ENCODE results near the gene NR3C1.
A peak's percentile ranks its signal among the peaks of the same experiment; 100 is the strongest.

Gene NR3C1

DNA sequence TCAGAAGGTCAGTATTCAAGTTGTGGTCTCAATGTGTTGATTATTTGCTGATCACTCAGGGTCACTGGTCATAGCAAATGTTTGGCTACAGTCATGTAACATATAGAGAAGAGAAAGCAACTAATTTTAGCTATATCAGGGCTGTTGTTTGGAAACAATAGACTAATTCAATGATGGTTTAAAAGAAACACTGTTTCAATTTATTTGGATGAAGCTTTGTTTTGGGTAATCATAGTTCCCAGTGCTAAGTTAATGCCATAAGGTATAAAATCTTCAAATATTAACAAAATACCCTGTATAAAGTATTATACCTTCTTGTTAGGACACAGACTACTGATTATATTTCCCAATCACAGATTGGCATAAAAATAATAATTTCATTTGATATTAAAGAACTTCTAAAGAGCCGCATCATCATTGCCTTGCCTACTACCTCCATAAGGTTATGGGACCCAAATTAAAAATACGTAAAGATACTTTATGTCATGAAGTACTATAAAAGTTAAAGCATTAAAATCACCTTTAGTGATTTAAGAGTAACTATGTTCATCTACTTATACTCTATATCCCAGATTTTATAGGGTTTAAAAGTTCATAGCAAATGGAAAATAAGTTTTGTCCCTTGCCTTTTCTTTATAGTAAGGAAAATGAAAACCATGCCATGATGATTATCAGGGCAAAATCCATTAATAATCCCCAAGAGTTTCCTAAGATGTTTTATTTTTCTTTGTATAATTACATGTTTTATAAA, 6.0 kb downstream of the NR3C1 start:
- TF ChIP-seq, protein P1, sequence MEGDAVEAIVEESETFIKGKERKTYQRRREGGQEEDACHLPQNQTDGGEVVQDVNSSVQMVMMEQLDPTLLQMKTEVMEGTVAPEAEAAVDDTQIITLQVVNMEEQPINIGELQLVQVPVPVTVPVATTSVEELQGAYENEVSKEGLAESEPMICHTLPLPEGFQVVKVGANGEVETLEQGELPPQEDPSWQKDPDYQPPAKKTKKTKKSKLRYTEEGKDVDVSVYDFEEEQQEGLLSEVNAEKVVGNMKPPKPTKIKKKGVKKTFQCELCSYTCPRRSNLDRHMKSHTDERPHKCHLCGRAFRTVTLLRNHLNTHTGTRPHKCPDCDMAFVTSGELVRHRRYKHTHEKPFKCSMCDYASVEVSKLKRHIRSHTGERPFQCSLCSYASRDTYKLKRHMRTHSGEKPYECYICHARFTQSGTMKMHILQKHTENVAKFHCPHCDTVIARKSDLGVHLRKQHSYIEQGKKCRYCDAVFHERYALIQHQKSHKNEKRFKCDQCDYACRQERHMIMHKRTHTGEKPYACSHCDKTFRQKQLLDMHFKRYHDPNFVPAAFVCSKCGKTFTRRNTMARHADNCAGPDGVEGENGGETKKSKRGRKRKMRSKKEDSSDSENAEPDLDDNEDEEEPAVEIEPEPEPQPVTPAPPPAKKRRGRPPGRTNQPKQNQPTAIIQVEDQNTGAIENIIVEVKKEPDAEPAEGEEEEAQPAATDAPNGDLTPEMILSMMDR (IDR thresholded peaks at IDR 0.05; ENCODE audit: poor library complexity, severe bottlenecking): no peak
- H3K4me3 ChIP-seq (ENCODE audit: severe bottlenecking): peak overlapping the region; percentile 15
- peaks cover 82% of the 10 kb centered on the region for H3K4me1 ChIP-seq (ENCODE audit: insufficient read depth, poor library complexity, severe bottlenecking)
- no peaks in the 10 kb centered on the region for H3K9me3 ChIP-seq (ENCODE audit: severe bottlenecking)
- no peak for DNase-seq (ENCODE audit: low spot score)
- H3K27ac ChIP-seq (ENCODE audit: poor library complexity, severe bottlenecking): peak overlapping the region; percentile 94
- peaks cover 64% of the 10 kb centered on the region for H3K36me3 ChIP-seq (ENCODE audit: low read depth)
- H3K27me3 ChIP-seq (ENCODE audit: insufficient read depth, poor library complexity, severe bottlenecking): no peaks in the 10 kb centered on the region
- no peak for ATAC-seq (ENCODE audit: low read depth)

DNA sequence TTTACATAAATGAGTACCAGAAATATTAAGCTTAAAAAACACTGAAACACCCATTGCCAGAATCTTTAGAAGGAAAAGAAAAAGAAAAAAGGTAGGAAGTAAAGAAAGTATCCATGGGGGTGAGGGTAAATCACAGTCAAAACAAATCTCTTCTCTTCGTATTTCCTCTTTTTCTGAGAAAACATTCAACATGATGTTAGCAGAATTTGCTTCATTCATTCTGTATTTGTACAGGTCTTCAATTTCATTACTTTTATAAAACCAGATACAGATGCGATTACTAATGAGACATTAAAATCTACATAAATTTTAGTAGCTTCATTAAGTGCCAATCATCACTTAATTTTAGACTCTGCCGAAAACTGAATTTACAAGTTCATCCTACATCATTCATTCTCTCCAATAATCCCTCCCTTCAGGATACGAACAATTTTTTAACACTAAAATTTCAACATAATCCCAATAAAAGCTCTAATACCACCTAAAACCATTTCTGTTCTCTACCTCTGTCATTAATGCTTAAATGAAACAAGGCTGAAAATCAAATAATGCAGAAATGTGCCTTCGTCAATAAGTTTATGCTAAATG, 7.0 kb downstream of the NR3C1 start:
- TF ChIP-seq, protein P1 (IDR thresholded peaks at IDR 0.05; ENCODE audit: poor library complexity, severe bottlenecking): no peak
- ATAC-seq (ENCODE audit: low read depth) (no peak), DNase-seq (ENCODE audit: low spot score) (no peak)
- Histone ChIP-seq H3K9me3 (ENCODE audit: severe bottlenecking) (no peaks in the 10 kb centered on the region), H3K36me3 (ENCODE audit: low read depth) (peaks cover 64% of the 10 kb centered on the region), H3K4me1 (ENCODE audit: insufficient read depth, poor library complexity, severe bottlenecking) (peaks cover 79% of the 10 kb centered on the region), H3K4me3 (ENCODE audit: severe bottlenecking) (peak overlapping the region; percentile 15), H3K27me3 (ENCODE audit: insufficient read depth, poor library complexity, severe bottlenecking) (no peaks in the 10 kb centered on the region), H3K27ac (ENCODE audit: poor library complexity, severe bottlenecking) (peak overlapping the region; percentile 94)

DNA sequence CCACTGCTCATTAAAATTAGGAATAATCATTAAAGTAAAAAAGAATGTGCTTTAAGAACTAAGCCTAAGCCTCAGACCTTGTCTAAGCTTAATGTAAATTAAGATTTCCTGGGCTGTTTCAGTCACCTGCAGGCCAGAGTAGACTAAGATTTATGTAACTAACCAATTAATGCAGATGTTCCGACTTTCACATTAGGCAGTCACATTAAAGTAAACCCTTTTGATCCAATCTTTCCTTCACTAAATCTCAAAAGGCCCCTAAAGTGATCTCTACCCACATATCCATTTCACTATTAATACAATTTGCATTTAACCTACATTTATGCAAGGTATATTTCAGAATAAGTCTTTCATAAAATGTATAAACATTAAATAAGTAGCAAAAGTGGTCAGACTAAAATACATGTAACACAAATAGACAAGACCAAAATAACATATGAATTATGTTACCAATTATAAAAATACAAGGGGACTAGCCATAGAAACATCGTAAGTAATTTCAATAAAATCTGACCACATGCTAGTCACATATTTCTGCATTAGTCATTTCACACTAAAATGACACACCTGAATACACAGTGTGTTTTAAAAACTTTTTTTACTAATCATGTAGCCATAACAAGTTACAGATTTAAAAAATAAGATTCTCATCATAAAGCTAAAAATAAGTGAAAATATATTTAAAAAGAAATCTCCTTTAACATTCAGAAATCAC, 7.7 kb downstream of the NR3C1 start:
- no peaks in the 10 kb centered on the region for H3K9me3 ChIP-seq (ENCODE audit: severe bottlenecking)
- peak overlapping the region; percentile 15 for H3K4me3 ChIP-seq (ENCODE audit: severe bottlenecking)
- TF ChIP-seq, protein P1 (IDR thresholded peaks at IDR 0.05; ENCODE audit: poor library complexity, severe bottlenecking): no peak
- H3K4me1 ChIP-seq (ENCODE audit: insufficient read depth, poor library complexity, severe bottlenecking): peaks cover 76% of the 10 kb centered on the region
- ATAC-seq (ENCODE audit: low read depth) (peak; percentile 68), DNase-seq (ENCODE audit: low spot score) (no peak)
- peaks cover 70% of the 10 kb centered on the region for H3K36me3 ChIP-seq (ENCODE audit: low read depth)
- peak overlapping the region; percentile 94 for H3K27ac ChIP-seq (ENCODE audit: poor library complexity, severe bottlenecking)
- H3K27me3 ChIP-seq (ENCODE audit: insufficient read depth, poor library complexity, severe bottlenecking): no peaks in the 10 kb centered on the region

DNA sequence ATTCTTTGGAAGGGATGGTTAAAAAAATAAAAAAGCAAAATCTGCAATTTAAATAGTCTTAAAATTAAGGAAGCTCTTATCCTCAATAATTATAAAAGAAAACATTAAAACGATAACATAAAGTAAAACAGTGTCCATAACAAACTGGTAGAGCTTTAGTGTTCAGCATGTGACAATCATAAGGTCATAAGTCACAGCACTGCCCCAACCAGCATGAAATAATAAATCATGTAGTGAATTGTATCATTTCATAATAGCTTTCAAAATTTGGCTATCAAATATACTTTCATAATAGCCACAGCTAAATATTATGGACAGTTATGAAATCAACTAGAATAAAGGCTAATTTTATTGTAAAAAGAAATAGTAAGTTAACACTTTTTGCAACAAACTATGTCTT, 10.0 kb downstream of the NR3C1 start:
- no peak overlapping the region for H3K4me3 ChIP-seq (ENCODE audit: severe bottlenecking)
- ATAC-seq (ENCODE audit: low read depth): no peak
- peaks cover 54% of the 10 kb centered on the region for H3K4me1 ChIP-seq (ENCODE audit: insufficient read depth, poor library complexity, severe bottlenecking)
- no peaks in the 10 kb centered on the region for H3K27me3 ChIP-seq (ENCODE audit: insufficient read depth, poor library complexity, severe bottlenecking)
- H3K9me3 ChIP-seq (ENCODE audit: severe bottlenecking): no peaks in the 10 kb centered on the region
- no peak for DNase-seq (ENCODE audit: low spot score)
- TF ChIP-seq, protein P1 (IDR thresholded peaks at IDR 0.05; ENCODE audit: poor library complexity, severe bottlenecking): no peak
- H3K36me3 ChIP-seq (ENCODE audit: low read depth): peaks cover 64% of the 10 kb centered on the region
- no peak overlapping the region for H3K27ac ChIP-seq (ENCODE audit: poor library complexity, severe bottlenecking)
